Measurements from ENCODE around the gene KRT79. TPM values are rescaled to one million over a fixed set of nuclear protein-coding genes. Genes with fewer than 3 reads are reported as not detected.

Gene KRT79
- total and polyA plus RNA-seq, 2 of the 8 experiments (the other 6 are each of a cell fraction or from before 2014, with no cell fraction given) = not detected

DNA sequence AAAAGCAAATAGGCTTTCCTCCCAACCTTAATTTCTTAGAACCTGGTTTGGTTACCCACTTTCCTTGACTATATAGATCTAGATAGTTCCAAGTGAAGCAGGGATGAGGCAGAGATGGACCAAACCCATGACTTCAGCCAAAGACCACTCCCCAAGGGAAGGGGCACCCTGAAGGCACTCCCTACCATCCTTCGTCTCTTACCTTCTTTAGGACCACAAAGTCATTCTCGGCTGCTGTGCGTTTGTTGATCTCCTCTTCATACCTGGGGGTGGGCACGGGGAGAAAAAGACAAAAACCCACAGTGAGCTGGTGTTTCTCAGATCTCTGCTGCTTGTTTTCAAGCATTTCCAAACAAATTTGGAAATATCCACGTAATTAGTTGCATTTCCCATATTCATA, 23.6 kb downstream of the KRT79 start:
- Histone ChIP-seq H3K79me2 (ENCODE audit: control insufficient read depth in 1 of 2, insufficient read depth in 2 of 2, low read length in 2 of 2) (no peaks in the 10 kb centered on the region), H3K23me2 (ENCODE audit: low read depth, low read length) (no peaks in the 10 kb centered on the region), H2BK120ac (replicated peaks; ENCODE audit: low read depth, low read length) (no peak overlapping the region), H2AK5ac (ENCODE audit: low read depth, low read length) (no peak overlapping the region), H3K23ac (ENCODE audit: insufficient read length) (no peak overlapping the region), H4K5ac (ENCODE audit: insufficient read length, low read depth, low read length) (no peak overlapping the region), H3K4me3 (ENCODE audit: extremely low read depth in 1 of 4, insufficient read depth in 2 of 4, low read depth in 3 of 4, low read length in 4 of 4) (no peak overlapping the region), H3K4me1 (replicated peaks in 1 of 4; ENCODE audit: control insufficient read depth in 3 of 4, insufficient read depth in 4 of 4, low read length in 3 of 4) (peaks cover 0 to 3% (median under 1%) of the 10 kb centered on the region in 4 experiments; a peak in 2 of 7 replicates), H2BK5ac (ENCODE audit: low read depth, low read length) (no peak overlapping the region), H2BK20ac (ENCODE audit: low read length) (no peak overlapping the region), H3K4me2 (ENCODE audit: insufficient read depth in 1 of 2, low read depth in 2 of 2, low read length in 2 of 2) (no peak overlapping the region), H4K20me1 (replicated peaks in 1 of 2; ENCODE audit: control insufficient read depth in 1 of 2, insufficient read depth in 2 of 2, low read length in 2 of 2) (no peaks in the 10 kb centered on the region), H3K9me3 (ENCODE audit: insufficient read depth in 2 of 2, low read depth in 1 of 2, low read length in 1 of 2) (no peaks in the 10 kb centered on the region), H3K9ac (replicated peaks in 1 of 4; ENCODE audit: extremely low read depth in 1 of 4, low read depth in 3 of 4, low read length in 3 of 4) (no peak overlapping the region), H3K27ac (ENCODE audit: low read depth, low read length) (no peak overlapping the region), H3K4ac (replicated peaks; ENCODE audit: insufficient read length, low read depth, low read length) (no peak overlapping the region), H3K14ac (ENCODE audit: insufficient read length) (no peak overlapping the region), H2BK12ac (ENCODE audit: low read depth, low read length) (no peak overlapping the region), H3K79me1 (ENCODE audit: low read depth, low read length) (no peaks in the 10 kb centered on the region), H2AFZ (ENCODE audit: low read length) (no peak overlapping the region), H2BK15ac (ENCODE audit: low read length) (no peak overlapping the region), H3K27me3 (replicated peaks in 1 of 4; ENCODE audit: control insufficient read depth in 3 of 4, extremely low read depth in 1 of 4, insufficient read depth in 3 of 4, low read length in 3 of 4) (no peaks in the 10 kb centered on the region), H4K91ac (replicated peaks; ENCODE audit: insufficient read length, low read length) (no peak overlapping the region), H4K8ac (ENCODE audit: extremely low read depth, insufficient read depth, low read length) (no peak overlapping the region), H3K18ac (ENCODE audit: extremely low read depth, low read length) (no peak overlapping the region), H3K36me3 (ENCODE audit: control insufficient read depth in 2 of 4, insufficient read depth in 4 of 4, low read length in 3 of 4) (no peaks in the 10 kb centered on the region), H3K56ac (replicated peaks; ENCODE audit: insufficient read length, low read depth, low read length) (no peak overlapping the region)
- DNase-seq (ENCODE audit: low read depth in 1 of 2, low spot score in 2 of 2) = no peak
- 70% methylated on average over 5 of the region's 5 CpGs; no CpG with 5 or more reads in 1 of the 2 experiments for WGBS, 2 experiments (ENCODE audit: extremely low coverage in 1 of 2, insufficient coverage in 1 of 2, insufficient read length in 1 of 2, insufficient replicate concordance in 2 of 2, low coverage in 1 of 2, low lambda C conversion rate in 2 of 2, missing lambda C conversion rate in 1 of 2)
- no peak for FAIRE-seq
- ChIA-PET CTCF (ENCODE audit: partially characterized antibody) (interaction anchor here (1.2 kb wide), 1 partner anchor 34 kb away, joined by 3 read pairs; no protein-coding TSS in a partner anchor), POLR2A (ENCODE audit: partially characterized antibody) (no interaction called here)
- TF ChIP-seq JUN (IDR thresholded peaks at IDR 0.05; ENCODE audit: low read depth, low read length) = no peak
- TF ChIP-seq NRF1 (IDR thresholded peaks at IDR 0.05; ENCODE audit: low read depth, low read length) = no peak
- no peak for TF ChIP-seq ZNF274 (IDR thresholded peaks at IDR 0.05; ENCODE audit: borderline replicate concordance, extremely low read depth, low read length)
- no peak for TF ChIP-seq TBP (IDR thresholded peaks at IDR 0.05; ENCODE audit: low read depth, low read length)
- TF ChIP-seq ASH2L (IDR thresholded peaks at IDR 0.05; ENCODE audit: low read length) = no peak
- TF ChIP-seq BRCA1 (IDR thresholded peaks at IDR 0.05; ENCODE audit: low read depth, low read length) = no peak
- TF ChIP-seq PHF8 (conservative IDR thresholded peaks at IDR 0.05; ENCODE audit: low read depth, low read length) = no peak
- TF ChIP-seq CEBPB (IDR thresholded peaks at IDR 0.05; ENCODE audit: low read depth, low read length) = no peak

Data from H1 (cell line).